HEK293T (cell line): Measurements from ENCODE around the gene SPATA1.

ENCODE experiments used
- FOXM1 ChIP-seq: fragments of 450-650 bp; IDR thresholded peaks from 2 replicates; pipeline ENCODE4 v1.6.1; 2017; ENCODE audit warnings: mild to moderate bottlenecking, borderline replicate concordance
- SUZ12 ChIP-seq: fragments of 450-650 bp; IDR thresholded peaks from 2 replicates; pipeline ENCODE4 v1.6.1; 2016; ENCODE audit warnings: mild to moderate bottlenecking
- TARDBP ChIP-seq: fragments of 450-650 bp; IDR thresholded peaks from 2 replicates; pipeline ENCODE4 v1.6.1; 2016

- TF ChIP-seq SUZ12 (no peak), FOXM1 (no peak), TARDBP (no peak)
Observed at GRCh38 chr1:84600796-84601195, 94.6 kb downstream of the SPATA1 start.
